Inflammatory macrophage (primary cell): ENCODE data around the gene MEGF9.
"Not testable (repeated sequence)": the region's sequence is repeated elsewhere in the genome, so short reads cannot be mapped to it uniquely, and the experiment has no call there.

ENCODE experiments used
- DNase-seq, 2 donors: peaks; one replicate each; pipeline ENCODE4 v3.0.0-alpha.2; 2020 to 2022

Gene MEGF9

GRCh38 chr9:120570296-120570695, 144.0 kb downstream of the MEGF9 start:
- DNase-seq: no peak

GRCh38 chr9:120569556-120569955, 144.7 kb downstream of the MEGF9 start:
- DNase-seq: no peak

GRCh38 chr9:120568816-120569215, 145.5 kb downstream of the MEGF9 start:
- no peak for DNase-seq

GRCh38 chr9:120567874-120568273, 146.4 kb downstream of the MEGF9 start:
- no peak for DNase-seq

- DNase-seq: no peak
Observed at GRCh38 chr9:120567081-120567480, 147.2 kb downstream of the MEGF9 start.

GRCh38 chr9:120564589-120564988, 149.7 kb downstream of the MEGF9 start:
- no peak for DNase-seq

- DNase-seq: no peak
Observed at GRCh38 chr9:120562861-120563443, 151.3 kb downstream of the MEGF9 start.

- DNase-seq: no peak
Observed at GRCh38 chr9:120561709-120562108, 152.6 kb downstream of the MEGF9 start.

- DNase-seq: no peak
Observed at GRCh38 chr9:120559546-120559945, 154.7 kb downstream of the MEGF9 start.

GRCh38 chr9:120558454-120558853, 155.8 kb downstream of the MEGF9 start:
- no peak for DNase-seq

- no peak for DNase-seq
Observed at GRCh38 chr9:120557205-120557604, 157.1 kb downstream of the MEGF9 start.

GRCh38 chr9:120556775-120557174, 157.5 kb downstream of the MEGF9 start:
- no peak for DNase-seq

GRCh38 chr9:120555839-120556238, 158.4 kb downstream of the MEGF9 start:
- DNase-seq: peak; percentile 57 to 85

- not testable (repeated sequence) for DNase-seq
Observed at GRCh38 chr9:120552210-120552704, 162.0 kb downstream of the MEGF9 start.
